22Rv1 (cell line): Measurements from ENCODE around the gene IWS1.

Experiments
- H3K27ac ChIP-seq: fragments of 450-650 bp; 2 replicates; pipeline ENCODE4 v1.5.1; 2017
- ZFX ChIP-seq: fragments of 450-650 bp; IDR thresholded peaks from 2 replicates; pipeline ENCODE4 v1.6.1; 2017; ENCODE audit warnings: antibody characterized with exemption, borderline replicate concordance
- TF ChIP-seq, protein P1 (sequence below): fragments of 450-650 bp; IDR thresholded peaks from 2 replicates; pipeline ENCODE4 v1.5.1; 2017; ENCODE audit warnings: mild to moderate bottlenecking

IWS1 gene

DNA sequence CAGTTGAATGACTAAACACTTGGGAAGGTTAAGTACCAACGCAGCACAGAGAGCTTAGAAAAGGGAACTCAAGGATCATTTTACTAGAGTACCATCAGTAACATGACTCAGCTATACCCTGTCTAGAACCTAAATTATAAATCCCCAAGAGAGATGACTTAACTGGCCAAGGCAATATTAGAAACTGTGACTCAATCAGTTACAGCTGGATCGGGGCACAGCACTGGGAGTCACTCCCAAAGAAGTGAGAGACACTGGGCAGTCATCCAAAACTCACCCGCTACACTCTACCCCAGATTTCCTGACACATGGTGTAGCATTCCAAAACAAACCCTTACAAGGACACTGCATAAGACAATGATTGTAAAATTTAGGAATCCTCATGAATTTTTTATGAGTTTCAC, 17.7 kb downstream of the IWS1 start:
- TF ChIP-seq ZFX: no peak
- no peak overlapping the region for H3K27ac ChIP-seq

DNA sequence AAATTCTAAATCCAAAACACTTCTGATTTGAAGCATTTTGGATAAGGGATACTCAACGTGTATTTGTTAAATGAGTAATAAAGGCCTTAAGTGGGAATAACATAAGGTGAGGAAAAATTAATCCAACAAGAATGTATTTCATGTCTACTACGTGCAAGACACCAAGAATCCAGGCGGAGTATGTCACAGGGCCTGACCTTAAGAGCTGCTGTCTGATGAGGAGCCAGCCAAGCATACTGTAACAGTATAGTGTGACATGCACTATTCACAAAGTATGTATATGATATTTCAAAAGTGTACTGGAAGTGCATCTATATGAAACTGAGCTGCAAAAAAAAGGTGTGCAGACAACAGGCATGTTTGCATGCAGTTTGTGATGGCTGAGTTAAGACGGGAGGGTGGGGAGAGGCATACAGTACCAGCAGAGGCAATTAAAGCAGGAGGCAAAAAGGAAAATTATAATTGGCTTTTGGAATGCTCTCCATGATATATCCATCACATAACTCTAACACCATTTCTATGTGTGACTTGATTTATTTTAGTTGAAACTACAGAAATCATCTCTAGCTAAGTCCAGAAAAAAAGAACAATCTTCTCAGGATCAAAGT, 18.2 kb downstream of the IWS1 start:
- H3K27ac ChIP-seq: no peak overlapping the region
- TF ChIP-seq, protein P1, sequence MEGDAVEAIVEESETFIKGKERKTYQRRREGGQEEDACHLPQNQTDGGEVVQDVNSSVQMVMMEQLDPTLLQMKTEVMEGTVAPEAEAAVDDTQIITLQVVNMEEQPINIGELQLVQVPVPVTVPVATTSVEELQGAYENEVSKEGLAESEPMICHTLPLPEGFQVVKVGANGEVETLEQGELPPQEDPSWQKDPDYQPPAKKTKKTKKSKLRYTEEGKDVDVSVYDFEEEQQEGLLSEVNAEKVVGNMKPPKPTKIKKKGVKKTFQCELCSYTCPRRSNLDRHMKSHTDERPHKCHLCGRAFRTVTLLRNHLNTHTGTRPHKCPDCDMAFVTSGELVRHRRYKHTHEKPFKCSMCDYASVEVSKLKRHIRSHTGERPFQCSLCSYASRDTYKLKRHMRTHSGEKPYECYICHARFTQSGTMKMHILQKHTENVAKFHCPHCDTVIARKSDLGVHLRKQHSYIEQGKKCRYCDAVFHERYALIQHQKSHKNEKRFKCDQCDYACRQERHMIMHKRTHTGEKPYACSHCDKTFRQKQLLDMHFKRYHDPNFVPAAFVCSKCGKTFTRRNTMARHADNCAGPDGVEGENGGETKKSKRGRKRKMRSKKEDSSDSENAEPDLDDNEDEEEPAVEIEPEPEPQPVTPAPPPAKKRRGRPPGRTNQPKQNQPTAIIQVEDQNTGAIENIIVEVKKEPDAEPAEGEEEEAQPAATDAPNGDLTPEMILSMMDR: no peak
- no peak for TF ChIP-seq ZFX

DNA sequence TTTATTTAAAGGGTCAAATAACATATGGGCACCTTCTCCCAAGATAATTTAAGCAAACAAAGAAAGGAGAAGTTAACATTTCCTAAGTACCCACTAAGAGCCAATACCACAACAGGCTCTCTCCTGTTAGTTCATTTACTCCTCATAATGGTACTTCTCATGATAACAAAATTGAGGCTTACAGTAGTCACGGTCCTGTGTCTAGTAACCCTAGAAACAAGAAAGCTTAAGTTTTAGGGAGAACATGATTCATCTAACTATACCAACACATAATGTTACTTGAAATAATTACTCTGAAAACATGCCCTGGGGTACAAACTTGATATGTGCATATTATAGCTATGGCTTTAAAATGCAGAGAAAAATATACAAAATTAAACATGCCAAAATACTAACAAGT, 19.8 kb downstream of the IWS1 start:
- no peak overlapping the region for H3K27ac ChIP-seq
- TF ChIP-seq, protein P1: no peak
- no peak for TF ChIP-seq ZFX

DNA sequence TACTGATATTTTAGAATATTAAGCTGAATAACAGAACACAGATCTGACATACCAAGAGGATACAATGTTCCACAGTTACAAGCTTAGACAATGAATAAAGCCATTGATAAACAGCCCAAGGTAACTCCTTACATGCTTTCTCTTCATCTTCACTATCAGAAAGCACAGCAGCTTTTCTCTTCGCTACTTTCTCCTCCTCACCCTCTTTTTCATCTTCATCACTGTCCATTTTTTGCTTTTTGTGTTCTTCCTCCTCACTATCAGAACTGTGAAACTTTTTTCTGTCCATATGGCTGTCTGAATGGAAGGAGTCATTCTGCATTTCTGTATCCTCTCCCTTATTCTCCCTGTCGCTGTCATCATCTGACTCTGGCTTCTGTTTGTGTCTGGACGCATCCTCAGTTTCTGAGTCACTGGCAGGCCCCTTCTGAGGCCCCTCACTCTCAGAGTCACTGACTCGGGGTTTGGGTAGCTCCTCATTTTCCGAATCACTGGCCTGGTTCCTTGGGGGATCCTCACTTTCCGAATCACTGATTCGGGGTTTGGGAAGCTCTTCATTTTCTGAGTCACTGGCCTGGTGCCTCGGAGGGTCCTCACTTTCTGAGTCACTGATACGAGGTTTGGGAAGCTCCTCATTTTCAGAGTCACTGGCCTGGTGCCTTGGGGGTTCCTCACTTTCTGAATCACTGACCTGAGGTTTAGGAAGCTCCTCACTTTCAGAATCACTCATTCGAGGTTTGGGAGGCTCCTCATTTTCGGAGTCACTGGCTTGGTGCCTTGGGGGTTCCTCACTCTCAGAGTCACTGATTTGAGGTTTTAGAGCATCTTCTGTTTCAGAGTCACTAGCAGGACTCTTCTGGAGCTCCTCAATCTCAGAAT, 21.5 kb downstream of the IWS1 start:
- TF ChIP-seq ZFX: no peak
- TF ChIP-seq, protein P1: no peak

DNA sequence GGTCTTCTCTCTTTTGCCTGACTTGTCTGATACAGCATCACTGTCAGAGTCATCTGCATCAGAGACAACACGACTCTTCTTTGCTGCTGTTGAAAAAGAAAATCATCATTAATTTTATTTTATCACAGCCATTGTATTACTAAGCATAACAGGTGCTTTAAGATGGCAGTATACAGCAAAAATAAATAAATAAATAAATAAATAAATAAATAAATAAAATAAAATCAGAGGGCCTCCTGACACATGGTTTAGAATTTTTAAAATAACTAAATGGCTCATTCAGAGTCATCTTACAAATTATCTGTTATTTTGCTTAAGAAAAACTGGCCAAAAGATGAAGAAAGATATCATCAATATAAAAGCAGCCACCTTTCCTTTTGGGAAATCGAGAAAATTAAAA, 22.8 kb downstream of the IWS1 start:
- TF ChIP-seq ZFX: no peak
- TF ChIP-seq, protein P1: no peak
- no peak overlapping the region for H3K27ac ChIP-seq

More for the DNA sequence above, 21.5 kb downstream of the IWS1 start:
- no peak overlapping the region for H3K27ac ChIP-seq

DNA sequence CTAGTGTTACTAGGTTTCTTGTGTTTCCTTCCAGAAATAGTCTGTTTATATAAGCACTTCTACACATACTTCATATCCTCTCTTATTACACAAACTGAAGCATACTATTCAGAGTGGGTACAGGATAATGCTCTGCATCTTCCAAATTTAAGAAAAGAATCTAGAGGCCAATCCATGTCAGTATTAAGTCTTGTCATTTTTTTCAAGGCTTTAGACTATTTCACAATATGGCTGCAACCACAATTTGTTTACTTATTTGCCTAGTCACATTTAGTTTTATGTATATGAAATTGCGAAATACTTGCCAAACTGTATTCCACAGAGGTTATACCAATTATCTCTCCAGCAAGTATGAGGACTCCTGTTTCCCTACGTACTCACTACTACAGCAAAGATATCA, 27.9 kb downstream of the IWS1 start:
- no peak overlapping the region for H3K27ac ChIP-seq

DNA sequence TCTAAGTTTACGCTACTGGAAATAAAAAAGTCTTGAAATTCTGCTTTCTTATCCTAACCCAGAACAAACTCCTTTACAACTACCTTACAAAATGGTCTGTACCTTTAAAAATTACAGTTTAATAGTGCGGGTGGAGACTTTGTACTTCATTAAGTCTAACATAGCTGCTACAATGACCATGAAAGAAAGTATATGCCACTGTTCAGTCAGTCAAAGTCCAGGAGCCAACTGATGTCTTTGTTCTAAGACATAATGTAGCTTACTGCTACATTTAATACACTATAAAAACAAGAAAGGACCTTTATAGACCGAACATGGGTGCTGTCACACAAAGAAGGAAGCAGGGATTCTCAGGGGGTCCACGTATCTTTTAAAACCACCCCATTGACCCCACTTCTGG, 36.0 kb downstream of the IWS1 start:
- TF ChIP-seq, protein P1: no peak
- no peak for TF ChIP-seq ZFX
- no peak overlapping the region for H3K27ac ChIP-seq

More for the DNA sequence above, 27.9 kb downstream of the IWS1 start:
- TF ChIP-seq ZFX: no peak
- TF ChIP-seq, protein P1: no peak
